WTC11 (cell line): ENCODE results near the gene UNC5A.

Source experiments
- CDX4 ChIP-seq: fragments of 250-450 bp; sonication (Bioruptor Pico); IDR thresholded peaks from 2 replicates; pipeline ENCODE4 v1.9.0; 2021; ENCODE audit warnings: moderate library complexity, mild to moderate bottlenecking, inconsistent platforms, borderline replicate concordance
- CTCF ChIP-seq: fragments of 200-600 bp; IDR thresholded peaks from 2 replicates; pipeline ENCODE4 v1.8.0; 2022; ENCODE audit warnings: antibody characterized with exemption
- E2F1 ChIP-seq: sonication (generic); formaldehyde crosslinking; IDR thresholded peaks from 2 replicates; pipeline ENCODE4 v1.8.0; 2022; ENCODE audit warnings: mild to moderate bottlenecking, missing genetic modification reagents
- ESRRA ChIP-seq: sonication (generic); formaldehyde crosslinking; IDR thresholded peaks from 2 replicates; pipeline ENCODE4 v1.8.1; 2022; ENCODE audit warnings: mild to moderate bottlenecking, missing genetic modification reagents, borderline replicate concordance
- IRF2 ChIP-seq: sonication (generic); formaldehyde crosslinking; IDR thresholded peaks from 2 replicates; pipeline ENCODE4 v1.8.0; 2022; ENCODE audit warnings: low read depth, missing genetic modification reagents, borderline replicate concordance
- SP1 ChIP-seq: sonication (generic); formaldehyde crosslinking; conservative IDR thresholded peaks from 2 replicates; pipeline ENCODE4 v1.8.1; 2022; ENCODE audit warnings: missing genetic modification reagents
- ZNF281 ChIP-seq: sonication (generic); formaldehyde crosslinking; IDR thresholded peaks from 2 replicates; pipeline ENCODE4 v1.8.0; 2023; ENCODE audit warnings: mild to moderate bottlenecking, missing genetic modification reagents

- TF ChIP-seq CTCF (no peak), SP1 (no peak), E2F1 (CRISPR knock-in tag) (no peak), IRF2 (CRISPR knock-in tag) (no peak), ZNF281 (CRISPR knock-in tag) (no peak), ESRRA (no peak), CDX4 (CRISPR knock-in tag) (no peak)
Observed at GRCh38 chr5:176835918-176836317, 25.6 kb downstream of the UNC5A start.
